Heart right ventricle (tissue), 16 donors: ENCODE results near the gene PCSK2. TPM values are rescaled to one million over a fixed set of nuclear protein-coding genes. Genes with fewer than 3 reads are reported as not detected.
A peak's percentile ranks its signal among the peaks of the same experiment; 100 is the strongest.

Experiments
- ATAC-seq, 8 donors: fragments of 200-7000 bp; cut with Tn5 transposase; one replicate each; pipeline ENCODE4 v1.9.1; 2020; ENCODE audit warnings: mild to moderate bottlenecking in 8 of 8, moderate library complexity in 8 of 8, moderate number of reproducible peaks in 1 of 8
- DNase-seq, 2 donors: peaks; one replicate each; pipeline ENCODE4 v3.0.0-alpha.2; 2020
- H3K27ac ChIP-seq, 10 donors: fragments of 200-600 bp; sonication (generic) in 2 of 10; one replicate each; pipeline versions ENCODE4 v1.5.0 to v1.8.0; 2020 to 2022; ENCODE audit warnings: mild to moderate bottlenecking in 3 of 10
- H3K27me3 ChIP-seq, 7 donors: fragments of 200-600 bp; one replicate each; pipeline ENCODE4 v1.8.0; 2021 to 2022; ENCODE audit warnings: mild to moderate bottlenecking in 2 of 7
- H3K36me3 ChIP-seq, 9 donors: fragments of 200-600 bp; sonication (generic) in 1 of 9; one replicate each; pipeline versions ENCODE4 v1.5.0 to v1.8.0; 2020 to 2022; ENCODE audit warnings: mild to moderate bottlenecking in 2 of 9
- H3K4me1 ChIP-seq, 9 donors: fragments of 200-600 bp; sonication (generic) in 1 of 9; one replicate each; pipeline versions ENCODE4 v1.5.0 to v1.8.0; 2020 to 2022; ENCODE audit warnings: mild to moderate bottlenecking in 4 of 9
- H3K4me3 ChIP-seq, 10 donors: fragments of 200-600 bp; sonication (generic) in 2 of 10; one replicate each; pipeline versions ENCODE4 v1.5.0 to v1.8.0; 2020 to 2022; ENCODE audit warnings: mild to moderate bottlenecking in 7 of 10, moderate library complexity in 2 of 10
- H3K9me3 ChIP-seq, 11 donors: fragments of 200-600 bp in 10 of 11; sonication (generic) in 2 of 11; one replicate each; pipeline versions ENCODE4 v1.5.0 to v1.8.0; 2013 to 2022; ENCODE audit warnings: mild to moderate bottlenecking in 2 of 11, control low read depth in 1 of 11, moderate library complexity in 1 of 11
- WGBS, 2 donors: extraction: QIAGEN DNeasy Blood & Tissue Kit; methylation state at CpG; one replicate each; pipeline ENCODE4 v1.1.7; 2013; ENCODE audit warnings: inconsistent platforms in 1 of 2; 5-methylcytosine and 5-hydroxymethylcytosine counted together
- intact Hi-C, 10 donors: fragments of 100-400 bp; cut with DNase I; formaldehyde crosslinking; loops; one replicate each; pipeline versions ENCODE4 v1.11.1 to v1.14.2; 2022
- polyA plus RNA-seq, 2 donors: library from polyadenylated mRNA; stranded (reverse); fragments of 200-250 nt; gene quantifications; one replicate each; pipeline ENCODE4 v1.2.3, GENCODE V29; 2013
- total RNA-seq, 10 donors: library from RNA; stranded (reverse); fragmentation: NEBNext Ultra II Directional in 3 of 10; extraction: Animal tissue kit (Norgen Biotek cat#: 25700) in 3 of 10; gene quantifications; one replicate each; pipeline versions ENCODE4 v1.2.1 to v1.2.4, GENCODE V29; 2021 to 2023
- TF ChIP-seq, protein P1 (sequence below), 9 donors: fragments of 200-600 bp; sonication (generic) in 2 of 9; IDR thresholded peaks; one replicate each; pipeline versions ENCODE4 v1.5.0 to v1.8.0; 2021 to 2022; ENCODE audit warnings: antibody characterized with exemption in 9 of 9, mild to moderate bottlenecking in 5 of 9, moderate library complexity in 1 of 9
- donor health status: Arrhythmogenic right ventricular cardiomyopathy.
- donor health status: ischemic (EF 13 %, LVEDD 7.1; RV severe dilation, severe dysfunction).
- donor health status: healthy with polysubstance abuse.
- donor health status: DM: no; HTN: yes; CAD: no.
- donor health status: DM: no; HTN: no; CAD: no.
- donor health status: ischemic (EF 25% LVEDD 6.9; RV normal size, moderate dysfunction).
- donor health status: ischemic (EF 25% LVEDD 5.7; RV mildly dilated, moderate dysfunction).
- donor health status: healthy.
- donor health status: DM: yes; HTN: yes; CAD: no.
- donor health status: Ischemic cardiomyopathy.
- donor health status: ischemic (EF 35%, LVEDD 5.7; RV mildly dilated, moderate dysfunction).
- donor health status: nonischemic (EF 11% LVEDD 7.7; RV severe dilation, severe dysfunction).
- donor health status: DM: yes; HTN: yes; CAD: no.
- donor health status: PGD.
- donor health status: ischemic (EF 29% LVEDD 5.4; RV normal size, mild dysfunction).
- donor health status: nonischemic (EF 23%, LVEDD 6.1; RV moderate dilation, normal function).

PCSK2 gene
- total and polyA plus RNA-seq, 12 donors: 0.09 to 1.4 (median 0.66) TPM; not detected in 1

GRCh38 chr20:17430125-17430950, 203.5 kb downstream of the PCSK2 start:
- TF ChIP-seq, protein P1, sequence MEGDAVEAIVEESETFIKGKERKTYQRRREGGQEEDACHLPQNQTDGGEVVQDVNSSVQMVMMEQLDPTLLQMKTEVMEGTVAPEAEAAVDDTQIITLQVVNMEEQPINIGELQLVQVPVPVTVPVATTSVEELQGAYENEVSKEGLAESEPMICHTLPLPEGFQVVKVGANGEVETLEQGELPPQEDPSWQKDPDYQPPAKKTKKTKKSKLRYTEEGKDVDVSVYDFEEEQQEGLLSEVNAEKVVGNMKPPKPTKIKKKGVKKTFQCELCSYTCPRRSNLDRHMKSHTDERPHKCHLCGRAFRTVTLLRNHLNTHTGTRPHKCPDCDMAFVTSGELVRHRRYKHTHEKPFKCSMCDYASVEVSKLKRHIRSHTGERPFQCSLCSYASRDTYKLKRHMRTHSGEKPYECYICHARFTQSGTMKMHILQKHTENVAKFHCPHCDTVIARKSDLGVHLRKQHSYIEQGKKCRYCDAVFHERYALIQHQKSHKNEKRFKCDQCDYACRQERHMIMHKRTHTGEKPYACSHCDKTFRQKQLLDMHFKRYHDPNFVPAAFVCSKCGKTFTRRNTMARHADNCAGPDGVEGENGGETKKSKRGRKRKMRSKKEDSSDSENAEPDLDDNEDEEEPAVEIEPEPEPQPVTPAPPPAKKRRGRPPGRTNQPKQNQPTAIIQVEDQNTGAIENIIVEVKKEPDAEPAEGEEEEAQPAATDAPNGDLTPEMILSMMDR (IDR thresholded peaks at IDR 0.05): no peak
- no peak for DNase-seq
- peaks cover 0 to 7% (median 0%) of the 10 kb centered on the region in 9 donors for H3K4me1 ChIP-seq
- no peak overlapping the region for H3K27ac ChIP-seq
- no peaks in the 10 kb centered on the region for H3K36me3 ChIP-seq
- intact Hi-C loops: loop anchor here in 7 of 10 donors (2.0 to 5.0 kb wide), 4 partner anchors 623 to 628 kb away; no protein-coding TSS in a partner anchor
- no peak for ATAC-seq
- no peak overlapping the region for H3K4me3 ChIP-seq
- H3K27me3 ChIP-seq: peaks cover 0 to 63% (median 29%) of the 10 kb centered on the region in 7 donors
- WGBS, 2 donors: 65 to 72% methylated on average over 3 of the region's 3 CpGs
- H3K9me3 ChIP-seq: no peaks in the 10 kb centered on the region

DNA sequence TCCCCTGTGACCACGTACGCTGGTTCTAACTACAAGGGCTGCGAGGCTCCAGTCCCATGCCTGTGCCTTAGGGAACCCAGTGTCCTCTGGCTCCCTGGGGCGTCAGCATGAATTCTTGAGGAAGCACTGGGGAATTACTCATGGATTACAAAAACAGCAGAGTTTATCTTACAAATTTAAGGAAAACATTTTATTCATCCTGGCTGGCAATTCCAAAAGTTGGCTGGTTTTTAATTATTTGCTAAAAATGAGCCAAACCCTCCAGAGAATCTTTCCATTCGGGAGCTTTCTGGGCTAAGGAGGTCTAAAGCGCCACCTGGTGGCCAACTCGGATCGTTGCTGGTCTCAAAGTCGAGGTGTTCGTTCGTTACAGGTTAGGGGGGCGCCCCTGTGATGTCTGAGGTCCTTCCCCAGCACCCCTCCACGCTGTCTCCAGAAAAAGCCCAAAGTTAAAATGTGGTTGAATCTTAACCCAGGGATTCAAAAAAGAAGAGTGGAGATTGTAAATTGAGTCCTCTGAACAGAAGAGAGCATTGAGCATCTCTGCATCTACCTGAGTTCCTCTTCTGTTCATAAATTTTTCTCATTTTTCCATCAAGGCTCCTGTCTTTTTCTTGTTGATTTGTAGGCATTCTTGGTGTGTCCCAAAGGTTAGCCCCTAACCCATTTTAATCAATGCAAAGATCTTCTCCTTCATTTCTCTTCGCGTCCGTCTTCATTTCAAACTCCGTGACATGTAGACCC, 205.0 kb downstream of the PCSK2 start:
- TF ChIP-seq, protein P1 (IDR thresholded peaks at IDR 0.05): peak; percentile 71 to 93 (median 88)
- Histone ChIP-seq H3K4me1 (peaks cover 0 to 7% (median 0%) of the 10 kb centered on the region in 9 donors), H3K9me3 (no peaks in the 10 kb centered on the region), H3K4me3 (no peak overlapping the region), H3K27ac (no peak overlapping the region), H3K36me3 (no peaks in the 10 kb centered on the region), H3K27me3 (peaks cover 0 to 64% (median 31%) of the 10 kb centered on the region in 7 donors)
- DNase-seq: peak; percentile 34 to 36
- intact Hi-C loops: loop anchor here in 9 of 10 donors (2.0 to 5.0 kb wide), 4 partner anchors 624 to 629 kb away; no protein-coding TSS in a partner anchor
- 27 to 32% methylated on average over 17 of the region's 17 CpGs for WGBS, 2 donors
- no peak for ATAC-seq

GRCh38 chr20:17436664-17437063, 209.8 kb downstream of the PCSK2 start:
- Histone ChIP-seq H3K27me3 (peaks cover 0 to 44% (median 31%) of the 10 kb centered on the region in 7 donors), H3K27ac (no peak overlapping the region), H3K36me3 (no peaks in the 10 kb centered on the region), H3K4me3 (no peak overlapping the region), H3K4me1 (peaks cover 0 to 2% (median 0%) of the 10 kb centered on the region in 9 donors), H3K9me3 (peaks cover 0 to under 1% (median 0%) of the 10 kb centered on the region in 11 donors)
- DNase-seq: no peak
- WGBS, 2 donors: 88 to 92% methylated on average over 11 of the region's 11 CpGs
- ATAC-seq: no peak
- TF ChIP-seq, protein P1 (IDR thresholded peaks at IDR 0.05): no peak
- intact Hi-C loops: no loop called here

- Histone ChIP-seq H3K36me3 (no peaks in the 10 kb centered on the region), H3K4me1 (no peaks in the 10 kb centered on the region), H3K27ac (no peak overlapping the region), H3K27me3 (peaks cover 0 to 43% (median 33%) of the 10 kb centered on the region in 7 donors), H3K9me3 (peaks cover 0 to 5% (median 0%) of the 10 kb centered on the region in 11 donors), H3K4me3 (no peak overlapping the region)
- ATAC-seq: no peak
- TF ChIP-seq, protein P1 (IDR thresholded peaks at IDR 0.05): no peak
- intact Hi-C loops: no loop called here
- 51 to 52% methylated on average over 8 of the region's 8 CpGs for WGBS, 2 donors
- no peak for DNase-seq
These were observed 210.4 kb downstream of the PCSK2 start for GRCh38 chr20:17437251-17437650.
